ENCODE data around the gene YTHDF1. TPM values are rescaled to one million over a fixed set of nuclear protein-coding genes. Genes with fewer than 3 reads are reported as not detected.

Gene YTHDF1
- polyA plus RNA-seq, 3 donors = 41.2 to 44.3 (median 42.2) TPM

DNA sequence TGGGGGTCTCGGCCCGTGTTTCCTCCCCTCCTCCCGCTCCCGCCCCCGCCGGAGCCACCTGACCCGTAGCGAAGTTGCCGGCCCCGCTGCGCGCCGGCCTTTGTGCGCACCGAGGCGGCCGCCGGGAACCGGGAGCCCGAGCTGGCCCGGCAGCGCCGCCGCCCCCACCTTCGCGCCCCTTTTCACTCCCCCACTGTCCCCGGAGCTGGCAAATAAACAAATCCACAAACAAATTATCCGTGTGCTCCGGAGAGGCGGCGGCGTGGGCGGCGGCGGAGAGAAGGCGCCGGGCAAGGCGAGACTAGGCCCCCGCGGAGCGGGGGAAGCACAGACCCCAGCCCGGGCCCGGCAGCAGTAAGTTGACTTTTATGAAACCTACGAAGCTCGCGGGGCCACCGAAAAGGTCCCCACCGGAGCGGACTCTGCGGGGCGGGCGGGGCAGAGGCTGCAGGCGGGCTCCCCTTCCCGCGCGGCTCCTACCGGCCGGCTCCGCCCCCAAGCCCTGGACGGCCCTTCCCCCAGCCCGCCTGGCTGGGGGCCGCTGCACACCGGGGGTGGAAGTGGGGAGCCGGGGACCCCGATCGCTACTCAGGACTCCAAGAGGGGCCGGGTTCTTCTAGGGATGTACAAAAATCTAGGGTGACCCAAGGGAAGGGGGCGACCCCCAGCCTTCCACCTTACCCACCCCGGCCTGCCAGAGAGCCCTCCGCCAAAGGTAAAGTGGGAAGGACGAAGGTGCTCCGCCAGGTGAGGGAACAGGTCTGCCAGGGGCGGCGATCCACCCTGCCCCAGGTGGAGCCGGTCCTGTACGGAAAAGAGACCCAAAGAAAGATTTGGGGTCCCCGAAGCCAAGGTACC lies 40.7 kb downstream of the YTHDF1 start:
- DNase-seq (ENCODE audit: low read depth in 3 of 3, low spot score in 2 of 3) = no peak

- no peak for DNase-seq (ENCODE audit: low read depth in 3 of 3, low spot score in 2 of 3)
Observed at GRCh38 chr20:63174309-63175037, 41.5 kb downstream of the YTHDF1 start.

DNA sequence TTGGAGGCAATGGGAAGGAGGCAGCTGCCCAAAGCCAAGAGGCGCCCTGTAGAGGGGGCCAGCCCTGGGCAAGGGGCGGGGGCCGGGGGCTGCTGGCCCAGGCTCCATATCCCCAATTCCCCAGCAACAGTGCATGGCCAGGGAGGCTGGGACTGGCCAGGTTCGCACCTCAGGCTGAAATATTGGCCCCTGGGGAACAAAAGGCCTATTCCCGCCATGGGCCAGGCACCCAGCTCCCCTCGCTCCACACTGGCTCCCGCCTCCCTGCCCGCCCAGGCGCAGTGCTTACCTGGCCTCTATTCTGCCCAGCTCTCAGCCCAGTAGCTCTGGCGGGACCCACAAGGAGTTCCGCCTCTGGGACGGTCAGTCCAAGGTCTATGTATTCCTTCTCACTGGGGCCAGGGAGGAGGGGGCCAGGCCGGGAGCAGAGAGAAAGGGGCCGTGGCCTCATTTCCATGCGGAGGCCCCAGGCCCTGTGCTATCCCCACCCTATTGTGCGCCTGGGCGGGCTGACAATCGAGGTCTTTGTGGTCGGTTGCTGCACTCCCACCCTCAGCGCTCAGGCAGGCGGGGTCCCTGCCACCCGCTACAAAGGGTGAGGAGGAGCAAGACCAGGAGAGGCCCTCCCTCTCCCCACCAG lies 42.3 kb downstream of the YTHDF1 start:
- no peak for DNase-seq (ENCODE audit: low read depth in 3 of 3, low spot score in 2 of 3)

GRCh38 chr20:63172726-63173125 lies 43.2 kb downstream of the YTHDF1 start:
- DNase-seq (ENCODE audit: low read depth in 3 of 3, low spot score in 2 of 3) = no peak

- no peak for DNase-seq (ENCODE audit: low read depth in 3 of 3, low spot score in 2 of 3)
Observed at GRCh38 chr20:63171991-63172390, 43.9 kb downstream of the YTHDF1 start.

DNA sequence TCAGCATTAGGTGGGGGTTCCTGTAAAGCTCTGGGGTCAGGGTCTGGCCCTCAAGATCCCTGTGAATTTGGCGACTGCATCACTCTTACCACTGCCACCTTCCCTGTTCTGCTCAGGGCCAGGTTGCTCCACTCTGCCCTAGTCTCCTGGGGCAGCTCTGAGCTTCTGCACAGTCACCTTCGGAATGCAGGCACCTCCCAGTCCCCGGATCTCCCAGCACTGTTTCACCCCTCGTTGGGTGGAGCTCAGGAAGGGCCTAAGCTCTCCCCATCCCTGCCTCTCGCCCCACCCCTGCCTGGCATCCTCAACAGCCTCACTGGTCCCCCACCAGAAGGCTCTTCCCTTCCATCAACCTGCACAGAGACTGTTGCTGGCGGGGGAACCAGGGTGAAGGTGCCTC lies 46.2 kb downstream of the YTHDF1 start:
- no peak for DNase-seq (ENCODE audit: low read depth in 3 of 3, low spot score in 2 of 3)

DNA sequence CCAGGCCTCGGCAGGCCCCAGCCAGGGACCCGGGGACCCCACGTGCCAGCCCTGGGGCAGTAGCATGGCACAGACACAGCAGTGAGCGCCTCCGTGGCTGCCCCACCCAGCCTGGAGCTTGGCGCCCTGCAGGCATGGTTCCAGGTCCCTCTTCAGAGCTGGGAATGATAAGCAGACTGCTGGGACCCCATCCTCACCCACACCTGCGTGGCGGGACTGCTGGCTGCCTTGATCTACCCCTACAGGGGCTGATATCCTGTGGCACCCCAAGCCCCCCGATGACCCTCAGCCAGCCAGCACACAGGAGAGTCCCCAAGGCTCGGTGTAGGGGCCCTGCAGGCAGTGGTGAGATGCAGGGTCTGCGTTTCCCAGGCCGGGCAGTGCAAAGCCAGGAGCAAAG lies 47.1 kb downstream of the YTHDF1 start:
- DNase-seq (ENCODE audit: low read depth in 3 of 3, low spot score in 2 of 3) = no peak

DNA sequence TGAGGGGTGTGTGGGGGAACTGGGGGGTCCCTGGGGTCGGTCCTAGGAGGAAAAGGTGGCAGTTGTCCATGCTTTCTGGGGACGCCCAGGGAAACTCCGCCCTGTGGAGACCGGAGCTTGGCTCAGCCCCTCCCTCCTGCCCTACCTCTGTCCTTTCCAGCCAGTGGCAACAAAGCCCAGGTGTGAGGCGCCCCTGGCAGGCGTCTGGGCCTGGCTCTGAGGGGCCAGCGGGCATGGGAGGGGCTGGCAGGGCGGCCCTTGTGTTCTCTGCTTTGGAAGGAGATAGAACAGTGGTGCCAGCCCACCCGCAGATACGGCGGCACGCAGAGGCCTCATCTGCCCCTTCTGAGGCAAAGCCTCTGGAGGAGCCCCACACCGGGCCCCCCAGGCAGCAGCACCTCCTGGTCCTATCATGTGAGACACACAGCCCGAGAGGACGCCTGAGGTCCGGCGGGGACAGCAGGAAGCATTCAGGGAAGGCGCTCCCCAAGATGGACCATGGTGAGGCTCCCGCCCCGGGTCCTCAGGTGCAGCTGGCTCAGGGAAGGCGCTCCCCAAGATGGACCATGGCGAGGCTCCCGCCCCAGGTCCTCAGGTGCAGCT lies 47.9 kb downstream of the YTHDF1 start:
- DNase-seq (ENCODE audit: low read depth in 3 of 3, low spot score in 2 of 3) = no peak

DNA sequence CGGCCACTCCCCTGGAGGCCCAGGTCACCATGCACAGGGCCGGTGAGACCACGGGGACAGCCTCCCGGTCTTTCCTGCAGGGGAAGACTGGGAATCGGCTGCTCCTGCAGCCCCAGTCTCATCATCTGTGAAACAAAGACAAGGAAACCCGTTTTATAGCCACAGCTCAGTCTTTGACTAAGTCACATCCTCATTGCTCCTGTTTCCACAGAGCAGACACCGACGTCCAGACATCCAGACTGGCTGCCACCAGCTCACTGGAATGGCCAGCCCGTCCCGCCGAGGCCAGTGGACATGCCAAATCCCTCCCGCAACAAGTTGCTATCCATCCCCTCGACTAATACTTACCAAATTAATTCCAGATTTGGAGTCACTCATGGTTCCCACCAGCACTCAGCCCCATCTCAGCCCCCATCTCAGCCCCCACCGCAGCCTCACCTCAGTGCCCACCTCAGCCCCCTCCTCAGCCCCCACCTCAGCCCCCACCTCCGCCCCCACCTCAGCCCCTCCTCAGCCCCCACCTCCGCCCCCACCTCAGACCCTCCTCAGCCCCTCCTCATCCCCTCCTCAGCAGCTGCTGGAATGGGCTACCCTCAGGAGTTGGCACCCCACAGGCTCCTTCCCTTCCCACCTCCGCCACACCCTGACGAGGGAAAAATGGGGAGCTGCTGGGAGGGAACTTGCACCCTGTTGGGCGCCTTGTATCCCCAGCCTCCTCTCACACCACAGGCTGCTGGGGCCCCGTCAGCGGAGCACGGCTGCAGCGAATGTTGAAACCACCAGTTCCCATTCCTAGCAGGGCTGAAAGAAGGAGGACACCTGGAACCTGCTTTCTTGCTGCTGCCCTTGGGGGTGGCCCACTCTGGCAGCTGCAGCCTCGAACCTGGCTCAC lies 48.7 kb downstream of the YTHDF1 start:
- DNase-seq (ENCODE audit: low read depth in 3 of 3, low spot score in 2 of 3) = no peak

DNA sequence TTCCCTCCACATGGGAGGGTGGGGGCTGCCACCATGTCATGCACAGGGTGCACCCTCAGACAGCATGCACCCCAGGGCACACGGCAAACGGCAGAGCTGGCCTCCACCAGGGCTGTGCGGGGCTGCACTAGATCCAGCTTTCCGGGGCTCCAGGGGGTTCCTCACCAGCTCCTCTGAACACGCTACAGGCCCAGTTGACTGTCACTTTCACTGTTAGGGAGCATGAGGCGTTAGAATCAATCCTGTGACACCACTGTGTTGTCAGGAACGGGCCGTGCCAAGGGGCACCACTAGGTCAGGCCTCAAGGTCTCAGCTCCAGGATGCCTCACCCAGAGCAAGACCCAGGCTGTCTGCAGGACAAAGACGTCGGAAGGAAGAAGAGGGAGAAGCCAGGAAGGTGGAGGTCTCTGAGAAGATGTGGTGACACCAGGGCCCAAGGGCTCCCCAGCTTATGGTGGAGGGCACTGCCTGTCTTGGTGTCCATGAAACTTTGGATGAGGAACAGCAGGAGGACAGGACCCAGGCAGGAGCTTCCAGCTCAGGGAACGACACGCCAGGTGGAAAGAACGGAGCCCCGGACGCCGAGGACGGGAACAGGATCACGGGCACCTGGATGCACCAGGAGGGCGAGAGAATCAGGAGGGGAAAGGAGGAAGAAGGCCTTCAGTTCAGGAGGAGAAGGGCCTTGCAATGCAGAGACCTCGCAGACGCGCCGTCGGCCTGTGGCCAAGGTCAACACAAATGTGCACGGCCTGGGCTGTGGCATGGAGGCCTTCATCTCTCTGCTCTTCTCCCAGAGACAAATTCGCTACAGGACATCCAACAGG lies 49.5 kb downstream of the YTHDF1 start:
- DNase-seq (ENCODE audit: low read depth in 3 of 3, low spot score in 2 of 3) = no peak

- DNase-seq (ENCODE audit: low read depth in 3 of 3, low spot score in 2 of 3) = no peak
Observed at GRCh38 chr20:63165356-63166192, 50.4 kb downstream of the YTHDF1 start.

DNA sequence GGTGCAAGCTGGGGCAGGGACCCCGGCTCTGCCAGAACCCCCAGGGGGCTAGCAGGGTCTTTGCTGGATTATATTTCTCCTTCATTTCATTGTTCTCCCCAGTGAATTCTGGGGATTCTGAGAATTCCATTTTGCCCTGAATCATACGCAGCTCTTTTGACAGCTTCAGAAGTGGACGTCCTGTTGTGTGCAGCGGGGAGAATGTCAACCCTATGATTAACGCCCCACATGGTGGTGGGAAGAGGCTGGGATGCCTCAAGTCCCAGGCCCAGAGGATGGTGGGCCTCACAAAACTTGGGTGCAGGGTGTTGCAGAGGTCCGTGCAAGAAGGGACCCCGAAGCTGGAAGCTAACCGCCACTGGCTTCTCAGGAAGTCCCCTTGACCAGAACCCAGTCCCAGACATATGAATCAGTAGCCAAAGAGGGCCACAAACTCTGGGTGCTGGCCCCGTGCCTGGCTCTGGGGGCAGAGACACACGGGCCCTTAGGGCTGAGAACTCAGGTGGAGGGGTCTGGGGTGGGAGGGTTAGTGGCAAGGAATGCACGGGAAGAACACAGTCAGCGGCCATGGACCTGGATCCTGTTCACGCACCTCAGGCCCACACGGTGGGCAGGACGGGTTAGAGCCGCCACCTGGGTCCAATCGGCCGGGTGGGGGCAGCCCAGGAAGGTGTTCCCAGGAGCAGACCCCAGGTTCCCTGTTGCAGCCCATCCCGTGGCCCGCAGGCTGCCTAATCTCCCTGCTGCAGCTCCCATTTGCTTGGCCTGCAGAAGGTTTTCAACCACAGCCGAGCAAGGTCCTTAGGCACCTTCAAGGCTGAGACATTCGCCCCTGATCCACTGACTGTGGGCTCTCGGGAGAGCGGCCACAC lies 51.2 kb downstream of the YTHDF1 start:
- no peak for DNase-seq (ENCODE audit: low read depth in 3 of 3, low spot score in 2 of 3)

DNA sequence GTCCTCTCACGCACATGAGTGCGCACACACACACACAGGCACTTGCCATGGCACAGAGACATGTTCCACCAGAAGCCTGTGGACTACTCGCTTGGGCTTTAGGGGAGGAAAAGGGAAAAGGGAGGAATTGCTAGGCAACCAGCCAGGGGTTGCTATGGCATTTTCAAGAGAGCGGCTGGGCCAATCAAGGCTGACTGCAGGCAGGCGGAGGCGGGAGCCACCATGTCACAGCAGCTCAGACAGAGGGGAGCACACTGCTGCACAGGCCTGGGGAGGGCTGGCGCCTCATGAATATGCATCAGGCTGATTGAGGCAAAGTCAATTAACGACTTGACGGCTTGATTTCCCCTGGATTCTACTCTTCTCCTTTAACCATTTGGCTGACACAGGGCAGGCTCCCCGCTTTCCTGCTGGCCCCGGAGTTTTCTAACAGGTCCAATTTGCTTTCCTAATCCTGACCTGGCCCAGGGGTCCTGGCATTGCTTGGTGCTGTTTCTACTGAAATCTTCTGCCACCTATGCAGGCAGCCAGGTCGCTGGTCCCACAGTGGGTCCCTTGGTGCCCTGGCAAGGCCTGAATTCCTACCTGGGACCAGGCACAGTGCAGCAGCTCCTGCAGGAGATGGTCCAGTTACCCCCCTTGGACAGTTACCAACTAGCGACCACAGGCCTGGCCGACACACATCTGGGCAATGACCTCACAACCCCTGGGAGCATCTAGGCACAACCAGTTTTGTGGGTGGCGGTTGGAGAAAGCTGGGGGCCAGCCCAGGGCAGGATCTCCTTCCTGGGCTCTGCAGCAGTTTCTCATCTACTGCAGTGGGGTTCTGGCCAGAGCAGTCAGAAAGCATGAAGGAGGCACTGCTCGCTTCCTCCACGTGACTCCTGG lies 52.1 kb downstream of the YTHDF1 start:
- no peak for DNase-seq (ENCODE audit: low read depth in 3 of 3, low spot score in 2 of 3)

- DNase-seq (ENCODE audit: low read depth in 3 of 3, low spot score in 2 of 3) = no peak
Observed at GRCh38 chr20:63163171-63163570, 52.8 kb downstream of the YTHDF1 start.

DNA sequence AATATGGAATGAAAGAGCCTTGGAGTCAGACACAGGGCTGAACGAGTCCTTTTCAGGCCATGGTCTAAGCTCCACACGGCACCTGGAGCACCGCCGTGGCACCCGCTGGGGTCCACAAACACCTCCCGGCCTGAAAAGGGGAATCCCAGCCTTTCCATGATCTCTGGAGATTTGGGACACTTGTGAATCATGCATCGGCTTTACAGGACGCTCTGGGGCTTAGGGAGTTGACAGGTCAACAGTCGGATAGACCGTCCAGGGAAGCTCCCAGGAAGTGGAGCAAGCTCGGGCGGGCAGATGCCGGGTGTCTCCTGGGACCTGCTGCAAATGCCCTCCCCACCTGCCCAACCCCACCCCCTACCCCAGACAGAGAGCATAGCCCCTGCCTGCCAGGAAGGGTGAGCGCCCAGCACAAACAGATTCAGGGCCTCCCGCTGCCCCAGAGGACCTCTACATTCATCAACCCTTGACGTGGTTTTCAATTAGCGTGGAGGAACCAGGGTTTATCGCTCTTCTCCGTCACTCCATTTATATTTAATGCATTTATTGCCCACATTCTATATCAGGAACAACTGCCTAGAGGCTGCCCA lies 53.6 kb downstream of the YTHDF1 start:
- no peak for DNase-seq (ENCODE audit: low read depth in 3 of 3, low spot score in 2 of 3)

- DNase-seq (ENCODE audit: low read depth in 3 of 3, low spot score in 2 of 3) = no peak
Observed at GRCh38 chr20:63161176-63161651, 54.7 kb downstream of the YTHDF1 start.
